OCI-LY3 (cell line): Measurements from ENCODE around the gene PNMT.

Experiments
- EZH2phosphoT487 ChIP-seq: fragments of 200-600 bp; shearing (Covaris generic); IDR thresholded peaks from 2 replicates; pipeline ENCODE4 v1.6.1; 2018; ENCODE audit warnings: antibody characterized with exemption, mixed run types, low read depth
- TF ChIP-seq, protein P1 (sequence below): fragments of 200-600, 300-600 bp; sonication (generic); IDR thresholded peaks from 2 replicates; pipeline ENCODE4 v1.5.1; 2014; ENCODE audit warnings: antibody characterized with exemption, low read length, low read depth

DNA sequence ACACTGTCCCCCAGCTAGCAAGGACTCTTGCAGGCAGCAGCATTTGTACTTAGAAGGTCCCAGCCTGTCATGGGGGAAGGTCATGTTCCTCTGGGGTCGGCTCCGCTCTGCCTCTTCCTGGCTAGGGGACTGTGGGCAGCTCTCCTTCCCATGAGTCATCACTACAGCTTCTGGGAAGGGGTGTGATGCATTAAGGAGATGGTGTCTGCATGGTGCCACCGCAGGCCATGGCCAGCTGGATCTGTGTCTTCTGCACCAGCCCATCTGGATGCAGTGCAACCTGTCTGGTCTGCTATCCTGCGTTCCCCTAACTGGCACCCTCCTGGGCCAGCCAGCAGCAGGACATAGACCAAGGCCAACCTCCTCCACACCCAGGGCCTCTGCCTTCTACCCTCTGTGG lies 25.0 kb upstream of the PNMT start:
- TF ChIP-seq, protein P1, sequence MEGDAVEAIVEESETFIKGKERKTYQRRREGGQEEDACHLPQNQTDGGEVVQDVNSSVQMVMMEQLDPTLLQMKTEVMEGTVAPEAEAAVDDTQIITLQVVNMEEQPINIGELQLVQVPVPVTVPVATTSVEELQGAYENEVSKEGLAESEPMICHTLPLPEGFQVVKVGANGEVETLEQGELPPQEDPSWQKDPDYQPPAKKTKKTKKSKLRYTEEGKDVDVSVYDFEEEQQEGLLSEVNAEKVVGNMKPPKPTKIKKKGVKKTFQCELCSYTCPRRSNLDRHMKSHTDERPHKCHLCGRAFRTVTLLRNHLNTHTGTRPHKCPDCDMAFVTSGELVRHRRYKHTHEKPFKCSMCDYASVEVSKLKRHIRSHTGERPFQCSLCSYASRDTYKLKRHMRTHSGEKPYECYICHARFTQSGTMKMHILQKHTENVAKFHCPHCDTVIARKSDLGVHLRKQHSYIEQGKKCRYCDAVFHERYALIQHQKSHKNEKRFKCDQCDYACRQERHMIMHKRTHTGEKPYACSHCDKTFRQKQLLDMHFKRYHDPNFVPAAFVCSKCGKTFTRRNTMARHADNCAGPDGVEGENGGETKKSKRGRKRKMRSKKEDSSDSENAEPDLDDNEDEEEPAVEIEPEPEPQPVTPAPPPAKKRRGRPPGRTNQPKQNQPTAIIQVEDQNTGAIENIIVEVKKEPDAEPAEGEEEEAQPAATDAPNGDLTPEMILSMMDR: no peak
- TF ChIP-seq EZH2phosphoT487: no peak
